HepG2 (cell line): ENCODE results near the gene RPS6KL1. TPM values are rescaled to one million over a fixed set of nuclear protein-coding genes. Genes with fewer than 3 reads are reported as not detected.

ENCODE experiments used
- BRD4 ChIP-seq: sonication (generic); formaldehyde crosslinking; IDR thresholded peaks from 2 replicates; pipeline ENCODE4 v1.4.0; 2020; ENCODE audit warnings: missing genetic modification reagents
- GATAD2A ChIP-seq: IDR thresholded peaks from 2 replicates; pipeline ENCODE4 v1.6.1; 2016
- HNF4A ChIP-seq: sonication (generic); formaldehyde crosslinking; IDR thresholded peaks from 2 replicates; pipeline ENCODE4 v1.4.0; 2020; ENCODE audit warnings: missing genetic modification reagents
- HOXA5 ChIP-seq: sonication (generic); formaldehyde crosslinking; IDR thresholded peaks from 2 replicates; pipeline ENCODE4 v1.4.0; 2020; ENCODE audit warnings: missing genetic modification reagents
- IRX3 ChIP-seq: sonication (generic); formaldehyde crosslinking; IDR thresholded peaks from 2 replicates; pipeline ENCODE4 v1.8.1; 2023; ENCODE audit warnings: mild to moderate bottlenecking, low read depth, missing genetic modification reagents, borderline replicate concordance
- KLF12 ChIP-seq: sonication (generic); formaldehyde crosslinking; IDR thresholded peaks from 2 replicates; pipeline ENCODE4 v1.4.0; 2020; ENCODE audit warnings: missing genetic modification reagents, borderline replicate concordance
- MLXIP ChIP-seq: sonication (generic); formaldehyde crosslinking; IDR thresholded peaks from 2 replicates; pipeline ENCODE4 v1.9.0; 2021; ENCODE audit warnings: missing genetic modification reagents, borderline replicate concordance
- MXD3 ChIP-seq: IDR thresholded peaks from 2 replicates; pipeline ENCODE4 v1.6.1; 2016; ENCODE audit warnings: mild to moderate bottlenecking, missing biosample characterization, missing genetic modification reagents
- MXI1 ChIP-seq: IDR thresholded peaks from 3 replicates; pipeline ENCODE4 v1.6.1; 2012; ENCODE audit warnings: low read depth, low read length, inconsistent platforms, borderline replicate concordance
- NR0B2 ChIP-seq: sonication (generic); formaldehyde crosslinking; IDR thresholded peaks from 2 replicates; pipeline ENCODE4 v1.4.0; 2020; ENCODE audit warnings: mild to moderate bottlenecking, missing genetic modification reagents
- SKIL ChIP-seq: sonication (generic); formaldehyde crosslinking; IDR thresholded peaks from 2 replicates; pipeline ENCODE4 v1.8.0; 2022; ENCODE audit warnings: missing genetic modification reagents, mild to moderate bottlenecking, moderate library complexity, borderline replicate concordance
- SP140L ChIP-seq: sonication (generic); formaldehyde crosslinking; IDR thresholded peaks from 2 replicates; pipeline ENCODE4 v1.4.0; 2020; ENCODE audit warnings: missing genetic modification reagents, borderline replicate concordance
- SYNCRIP ChIP-seq: fragments of 200-400 bp; formaldehyde crosslinking; IDR thresholded peaks from 2 replicates; pipeline ENCODE4 v1.6.1; 2018; ENCODE audit warnings: mild to moderate bottlenecking, low read depth, low read length; ENCODE audit not compliant: insufficient read depth
- TBX2 ChIP-seq: sonication (generic); formaldehyde crosslinking; IDR thresholded peaks from 2 replicates; pipeline ENCODE4 v1.5.0; 2020; ENCODE audit warnings: missing genetic modification reagents, mild to moderate bottlenecking, borderline replicate concordance
- TBX3 ChIP-seq: fragments of 450-650 bp; IDR thresholded peaks from 2 replicates; pipeline ENCODE4 v1.6.1; 2017; ENCODE audit warnings: antibody characterized with exemption, mild to moderate bottlenecking, inconsistent platforms, borderline replicate concordance
- TSC22D2 ChIP-seq: sonication (generic); formaldehyde crosslinking; IDR thresholded peaks from 2 replicates; pipeline ENCODE4 v1.5.1; 2020; ENCODE audit warnings: missing genetic modification reagents, mild to moderate bottlenecking, borderline replicate concordance
- YY1 ChIP-seq: IDR thresholded peaks from 2 replicates; pipeline ENCODE4 v1.6.1; 2011; ENCODE audit warnings: low read length, low read depth, moderate library complexity, mild to moderate bottlenecking; ENCODE audit not compliant: insufficient read depth, insufficient replicate concordance
- ZBTB3 ChIP-seq: sonication (generic); formaldehyde crosslinking; IDR thresholded peaks from 2 replicates; pipeline ENCODE4 v1.4.0; 2020; ENCODE audit warnings: low read depth, mild to moderate bottlenecking, moderate library complexity, missing genetic modification reagents, borderline replicate concordance
- ZNF350 ChIP-seq: sonication (generic); formaldehyde crosslinking; IDR thresholded peaks from 2 replicates; pipeline ENCODE4 v1.4.0; 2020; ENCODE audit warnings: mild to moderate bottlenecking, low read depth, missing genetic modification reagents, borderline replicate concordance
- ZNF501 ChIP-seq: sonication (generic); formaldehyde crosslinking; IDR thresholded peaks from 2 replicates; pipeline ENCODE4 v1.5.1; 2020; ENCODE audit warnings: mild to moderate bottlenecking, moderate library complexity, missing genetic modification reagents
- ZNF547 ChIP-seq: sonication (generic); formaldehyde crosslinking; IDR thresholded peaks from 2 replicates; pipeline ENCODE4 v1.5.1; 2020; ENCODE audit warnings: mild to moderate bottlenecking, missing genetic modification reagents
- ZNF549 ChIP-seq: sonication (generic); formaldehyde crosslinking; IDR thresholded peaks from 2 replicates; pipeline ENCODE4 v1.5.0; 2020; ENCODE audit warnings: missing genetic modification reagents
- ZNF562 ChIP-seq: sonication (generic); formaldehyde crosslinking; IDR thresholded peaks from 2 replicates; pipeline ENCODE4 v1.8.0; 2022; ENCODE audit warnings: missing genetic modification reagents, borderline replicate concordance
- ZNF724P ChIP-seq: sonication (generic); formaldehyde crosslinking; IDR thresholded peaks from 2 replicates; pipeline ENCODE4 v1.8.0; 2022; ENCODE audit warnings: missing genetic modification reagents, borderline replicate concordance
- ZNF788 ChIP-seq: sonication (generic); formaldehyde crosslinking; IDR thresholded peaks from 2 replicates; pipeline ENCODE4 v1.5.0; 2020; ENCODE audit warnings: mild to moderate bottlenecking, missing genetic modification reagents, borderline replicate concordance
- polyA plus RNA-seq, 8 experiments: library from polyadenylated mRNA; depleted of rRNA in 3 of 8; stranded (reverse) in 7 of 8; unstranded in 1 of 8; fragments of >200 nt; fragmentation: Illumina TruSeq in 4 of 8; extraction: Trizol in 4 of 8; gene quantifications; 2 replicates each; pipeline versions ENCODE4 v1.2.1 to v1.2.3, GENCODE V29; 2011 to 2016; ENCODE audit warnings: low read depth in 4 of 8, missing spikeins in 1 of 8, mixed read lengths in 1 of 8; ENCODE audit not compliant: insufficient read depth in 1 of 8
- total RNA-seq, 5 experiments: library from RNA; depleted of rRNA; stranded (reverse); fragments of >200 nt; fragmentation: Illumina TruSeq; extraction: Trizol; gene quantifications; 2 replicates each; pipeline ENCODE4 v1.2.3, GENCODE V29; 2016; ENCODE audit warnings: low read depth in 1 of 5

Gene RPS6KL1
- total and polyA plus RNA-seq, 2 of the 13 experiments (the other 11 are each of a cell fraction or from before 2014, with no cell fraction given): 6.5 to 11.5 TPM

GRCh38 chr14:74905595-74906142 is 17.4 kb downstream of the RPS6KL1 start (continued):
- TF ChIP-seq MLXIP (CRISPR knock-in tag): no peak
- TF ChIP-seq TSC22D2: 0 out of 2 replicates have a peak, but pooled peaks have one; percentile 54
- no peak for TF ChIP-seq SKIL
- TF ChIP-seq YY1: peak; percentile 57
- TF ChIP-seq ZNF788: peak; percentile 39; the same call in 1 of the 2 replicates
- 0 out of 2 replicates have a peak, but pooled peaks have one; percentile 45 for TF ChIP-seq ZNF501 (CRISPR knock-in tag)
- TF ChIP-seq MXI1: peak; percentile 86; the same call in 2 of the 3 replicates
- no peak for TF ChIP-seq BRD4 (CRISPR knock-in tag)
- TF ChIP-seq SP140L (CRISPR knock-in tag): no peak
- no peak for TF ChIP-seq ZNF549
- no peak for TF ChIP-seq SYNCRIP
- 0 out of 2 replicates have a peak, but pooled peaks have one; percentile 27 for TF ChIP-seq TBX2 (CRISPR knock-in tag)
- peak; percentile 64 for TF ChIP-seq GATAD2A
- no peak for TF ChIP-seq KLF12
- no peak for TF ChIP-seq IRX3
- no peak for TF ChIP-seq ZNF724P (CRISPR knock-in tag)
- no peak for TF ChIP-seq HNF4A
- TF ChIP-seq ZBTB3: no peak
- peak; percentile 26; the same call in 1 of the 2 replicates for TF ChIP-seq ZNF350 (CRISPR knock-in tag)
- no peak for TF ChIP-seq NR0B2
- no peak for TF ChIP-seq TBX3
- TF ChIP-seq HOXA5 (CRISPR knock-in tag): no peak
- TF ChIP-seq ZNF562 (CRISPR knock-in tag): no peak
- no peak for TF ChIP-seq ZNF547 (CRISPR knock-in tag)
- TF ChIP-seq MXD3 (CRISPR knock-in tag): 0 out of 2 replicates have a peak, but pooled peaks have one; percentile 41
